OCI-LY1 (cell line): ENCODE results near the gene ADNP.

Experiments
- CTCF ChIP-seq: fragments of 200-600 bp; sonication (generic), shearing (Covaris generic); IDR thresholded peaks from 2 replicates; pipeline ENCODE4 v1.5.1; 2017; ENCODE audit warnings: mild to moderate bottlenecking, antibody characterized with exemption, low read length, moderate library complexity, mixed read lengths
- EZH2 ChIP-seq: fragments of 200-600 bp; sonication (generic), shearing (Covaris generic); IDR thresholded peaks from 2 replicates; pipeline ENCODE4 v1.8.0; 2017; ENCODE audit warnings: borderline replicate concordance, mixed run types, mild to moderate bottlenecking, antibody characterized with exemption, low read length, moderate library complexity, mixed read lengths

- TF ChIP-seq CTCF, result no peak
- TF ChIP-seq EZH2, result no peak
These were observed 64.4 kb downstream of the ADNP start for GRCh38 chr20:50866831-50867230.
